HG02885 (cell line): ENCODE data around the gene OTUD7B.
A peak's percentile ranks its signal among the peaks of the same experiment; 100 is the strongest.
"Not testable (repeated sequence)": the region's sequence is repeated elsewhere in the genome, so short reads cannot be mapped to it uniquely, and the experiment has no call there.

ENCODE experiments used
- ATAC-seq: cut with Tn5 transposase; IDR thresholded peaks from one replicate; pipeline ENCODE4 v1.9.1; 2021; ENCODE audit warnings: mild to moderate bottlenecking; ENCODE audit not compliant: unreplicated experiment, poor library complexity

The OTUD7B gene

DNA sequence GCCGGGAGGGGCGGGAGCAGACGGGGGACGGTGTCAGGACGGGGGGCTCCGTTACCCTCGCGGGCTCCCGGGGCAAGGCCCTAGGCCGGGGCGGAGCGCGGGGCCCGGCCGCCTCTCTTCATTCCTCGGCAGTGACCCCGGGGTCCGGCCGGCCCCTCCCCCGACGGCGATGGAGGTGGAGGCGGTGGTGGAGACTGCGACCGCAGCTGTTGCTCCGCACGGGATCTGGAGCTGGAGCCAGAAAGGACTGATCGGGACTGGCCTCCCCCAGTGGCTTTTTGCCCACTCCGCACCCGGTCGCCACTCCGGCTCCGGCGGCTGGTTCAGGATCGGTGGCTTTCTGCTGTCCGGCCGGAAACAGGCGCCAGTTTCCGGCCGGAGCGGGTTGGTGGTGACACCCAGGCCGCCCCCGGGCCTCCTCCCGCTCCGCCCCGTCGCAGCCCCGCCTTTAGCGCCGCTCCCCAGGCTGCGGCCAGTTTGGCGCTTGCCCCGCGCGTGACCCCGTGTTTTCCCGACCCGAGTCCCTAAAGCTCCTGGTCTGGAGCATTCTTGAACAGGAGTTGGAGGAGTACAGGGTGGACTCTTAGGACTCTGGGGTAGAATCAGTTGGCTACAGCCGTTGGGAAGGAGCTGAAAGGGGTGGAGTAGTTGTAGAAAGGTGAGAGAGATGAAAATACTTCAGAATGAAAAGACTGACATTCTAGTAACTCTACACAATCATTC, at the start of gene OTUD7B:
Gene OTUD7B, minus strand, starts transcription at position 334 of the 723 bp plus-strand sequence. CDS start 33,216 bp downstream, outside the sequence.
- ATAC-seq, result peak; percentile 89

DNA sequence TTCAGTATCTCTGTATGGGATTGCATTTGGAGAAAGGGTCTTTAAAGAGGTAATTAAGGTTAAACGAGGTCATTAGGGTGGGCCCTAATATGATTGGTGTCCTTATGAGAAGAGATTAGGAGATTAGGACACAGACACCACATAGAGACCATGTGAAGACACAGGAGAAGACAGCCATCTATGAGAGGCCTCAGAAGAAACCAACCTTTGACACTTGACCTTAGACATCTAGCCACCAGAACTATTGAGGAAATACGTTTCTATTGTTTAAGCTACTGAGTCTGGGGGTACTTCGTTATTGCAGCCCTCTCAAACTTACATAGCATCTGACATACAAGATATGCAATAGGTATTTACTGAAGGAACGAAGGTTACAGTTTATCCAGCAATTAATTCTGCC, 49.7 kb upstream of the OTUD7B start:
- ATAC-seq, result no peak

DNA sequence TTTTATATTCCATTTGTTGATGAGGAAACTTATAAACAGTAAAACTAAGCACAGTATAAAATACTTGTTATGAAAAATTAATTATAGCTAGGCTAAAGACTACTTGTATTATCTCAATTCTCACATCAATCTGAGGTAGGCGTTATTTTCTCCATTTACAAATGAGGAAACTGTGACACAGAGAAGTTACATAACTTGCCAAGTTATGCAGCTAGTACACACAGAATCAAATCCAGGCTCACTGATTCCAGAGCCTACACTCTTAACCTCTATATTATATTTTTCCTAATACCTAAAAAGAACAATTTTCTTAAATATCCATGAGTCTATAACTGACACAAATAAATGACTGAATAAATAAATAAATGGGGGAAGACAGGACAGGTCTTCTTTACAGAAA, 45.9 kb upstream of the OTUD7B start:
- ATAC-seq, result no peak

DNA sequence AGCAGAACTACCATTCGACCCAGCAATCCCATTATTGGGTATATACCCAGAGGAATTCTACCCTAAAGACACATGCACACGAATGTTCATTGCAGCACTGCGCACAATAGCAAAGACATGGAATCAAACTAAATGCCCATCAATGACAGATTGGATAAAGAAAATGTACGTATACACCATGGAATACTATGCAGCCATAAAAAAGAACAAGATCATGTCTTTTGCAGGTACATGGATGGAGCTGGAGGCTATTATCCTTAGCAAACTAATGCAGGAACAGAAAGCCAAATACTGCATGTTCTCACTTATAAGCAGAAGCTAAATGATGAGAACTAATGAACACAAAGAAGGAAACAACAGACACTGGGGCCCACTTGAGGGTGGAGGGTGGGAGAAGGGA, 45.0 kb upstream of the OTUD7B start:
- not testable (repeated sequence) for ATAC-seq

DNA sequence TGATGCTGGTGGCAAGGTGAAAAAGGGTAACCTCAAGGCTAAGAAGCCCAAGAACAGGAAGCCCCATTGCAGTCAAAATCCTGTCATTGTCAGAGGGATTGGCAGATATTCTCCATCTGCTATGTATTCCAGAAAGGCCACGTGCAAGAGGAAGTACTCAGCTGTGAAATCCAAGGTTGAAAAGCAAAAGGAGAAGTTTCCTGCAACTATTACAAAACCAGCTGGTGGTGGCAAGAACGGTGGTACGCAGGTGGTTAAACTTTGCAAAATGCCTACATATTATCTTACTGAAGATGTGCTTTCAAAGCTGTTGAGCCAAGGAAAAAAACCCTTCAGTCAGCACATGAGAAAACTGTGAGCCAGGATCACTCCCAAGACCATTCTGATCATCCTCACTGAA, 43.4 kb upstream of the OTUD7B start:
- no peak for ATAC-seq

DNA sequence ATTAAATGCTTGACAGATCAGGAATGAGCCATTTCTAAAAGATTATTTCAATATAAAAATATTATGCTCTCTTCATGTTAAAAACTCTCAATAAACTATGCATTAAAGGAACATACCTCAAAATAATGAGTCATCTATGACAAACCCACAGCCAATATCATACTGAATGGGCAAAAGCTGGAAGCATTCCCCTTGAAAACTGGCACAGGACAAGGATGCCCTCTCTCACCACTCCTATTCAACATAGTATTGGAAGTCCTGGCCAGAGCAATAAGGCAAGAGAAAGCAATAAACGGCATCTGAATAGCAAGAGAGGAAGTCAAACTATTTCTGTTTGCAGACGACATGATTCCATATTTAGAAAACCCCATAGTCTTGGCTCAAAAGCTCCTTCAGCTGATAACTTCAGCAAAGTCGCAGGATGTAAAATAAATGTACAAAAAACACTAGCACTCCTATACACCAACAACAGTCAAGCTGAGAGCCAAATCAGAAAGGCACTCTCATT, 41.4 kb upstream of the OTUD7B start:
- ATAC-seq, result not testable (repeated sequence)

DNA sequence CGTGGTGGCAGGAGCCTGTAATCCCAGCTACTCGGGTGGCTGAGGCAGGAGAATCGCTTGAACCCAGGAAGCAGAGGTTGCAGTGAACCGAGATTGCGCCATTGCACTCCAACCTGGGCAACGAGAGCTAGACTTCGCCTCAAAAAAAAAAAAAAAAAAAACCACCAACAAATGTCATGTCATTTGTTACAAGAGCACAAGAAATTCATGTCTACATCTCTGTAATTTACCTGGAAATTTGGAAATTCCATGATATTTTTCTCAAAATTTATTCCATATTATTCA, 40.5 kb upstream of the OTUD7B start:
- no peak for ATAC-seq

DNA sequence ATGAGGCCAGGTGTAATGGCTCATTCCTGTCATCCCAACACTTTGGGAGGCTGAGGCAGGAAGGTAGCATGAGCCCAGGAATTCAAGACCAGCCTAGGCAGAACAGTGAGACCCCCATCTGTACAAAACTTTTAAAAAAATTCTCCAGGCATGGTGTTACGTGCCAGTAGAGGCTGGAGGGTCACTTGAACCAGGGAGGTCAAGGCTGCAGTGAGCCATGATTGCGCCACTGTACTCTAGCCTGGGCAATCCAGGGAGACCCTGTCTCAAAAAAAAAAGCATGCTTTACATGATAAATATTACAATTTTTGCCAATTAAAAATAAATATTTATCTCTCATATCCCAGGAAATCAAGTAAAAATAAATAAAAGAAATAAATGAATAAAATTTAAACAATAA, 39.4 kb upstream of the OTUD7B start:
- ATAC-seq, result no peak

DNA sequence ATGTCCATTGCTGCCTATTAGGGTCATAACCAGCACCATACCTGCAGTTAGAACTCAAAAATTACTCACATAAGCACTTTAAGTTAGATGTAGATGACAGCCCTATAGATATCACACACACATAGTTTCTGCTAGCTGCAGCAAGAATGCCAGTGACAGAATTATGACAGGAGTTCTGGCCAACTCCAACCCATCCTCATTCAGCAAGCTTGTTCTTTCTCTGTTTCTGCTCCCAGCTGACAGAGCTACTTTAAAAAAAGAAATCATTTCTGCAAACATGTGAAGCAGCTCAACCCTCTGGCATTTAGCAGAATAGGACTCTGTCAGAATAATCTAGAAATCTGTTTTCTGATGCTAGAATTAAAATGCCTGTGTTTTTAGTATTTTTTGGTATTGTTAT, 23.8 kb upstream of the OTUD7B start:
- no peak for ATAC-seq

DNA sequence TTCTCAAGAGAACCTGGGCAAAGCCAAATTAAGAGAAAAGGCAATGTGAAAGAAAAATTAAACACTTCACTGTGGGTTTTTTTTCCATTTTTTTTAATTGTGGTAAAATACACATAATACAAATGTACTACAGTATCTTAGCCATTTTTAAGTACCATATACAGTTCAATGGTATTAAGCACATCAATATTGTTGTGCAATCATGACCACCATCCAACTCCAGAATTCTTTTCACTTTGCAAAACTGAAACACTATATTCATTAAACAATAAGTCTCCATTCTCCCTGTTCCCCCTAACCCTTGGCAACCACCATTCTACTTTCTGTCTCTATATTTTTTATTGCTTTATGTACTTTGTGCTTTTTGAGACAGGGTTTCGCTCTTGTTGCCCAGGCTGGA, 17.8 kb upstream of the OTUD7B start:
- ATAC-seq, result no peak

DNA sequence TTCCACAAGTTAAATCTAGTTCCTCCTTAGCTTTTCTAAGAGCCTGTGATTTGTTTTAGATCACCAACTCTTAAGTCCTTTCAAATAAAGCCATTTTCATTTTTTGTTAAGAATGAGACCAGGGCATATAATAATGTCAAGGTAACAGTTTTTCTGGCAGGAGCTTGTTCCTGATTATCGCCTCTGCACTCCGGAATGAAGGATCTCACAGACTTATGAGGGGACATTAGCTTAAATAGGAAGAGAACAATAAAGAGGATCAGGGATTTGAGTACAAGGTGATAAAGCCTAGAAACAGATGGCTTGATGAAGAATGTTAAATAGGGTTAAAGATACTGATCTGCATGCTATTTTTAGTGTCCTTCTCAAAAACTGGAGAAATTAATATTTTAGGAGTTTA, 13.6 kb upstream of the OTUD7B start:
- no peak for ATAC-seq

DNA sequence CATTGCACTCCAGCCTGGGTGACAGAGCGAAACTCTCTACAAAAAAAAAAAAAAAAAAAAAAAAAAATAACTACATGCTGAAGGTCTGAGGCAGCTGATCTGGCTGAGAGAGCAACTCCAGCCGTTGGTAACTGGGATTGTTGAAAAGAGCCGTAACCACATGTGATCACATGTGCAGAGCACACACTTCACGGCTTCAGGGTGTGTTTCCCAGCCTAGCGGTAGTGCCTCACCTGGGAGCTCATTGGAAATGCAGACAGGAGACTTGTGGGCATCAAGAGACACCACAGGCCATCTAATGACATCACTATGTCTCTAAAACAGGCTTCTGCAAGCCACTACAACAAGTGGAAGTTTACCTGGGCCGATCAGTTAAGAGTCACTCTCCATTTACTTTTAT, 11.8 kb upstream of the OTUD7B start:
- ATAC-seq, result no peak

DNA sequence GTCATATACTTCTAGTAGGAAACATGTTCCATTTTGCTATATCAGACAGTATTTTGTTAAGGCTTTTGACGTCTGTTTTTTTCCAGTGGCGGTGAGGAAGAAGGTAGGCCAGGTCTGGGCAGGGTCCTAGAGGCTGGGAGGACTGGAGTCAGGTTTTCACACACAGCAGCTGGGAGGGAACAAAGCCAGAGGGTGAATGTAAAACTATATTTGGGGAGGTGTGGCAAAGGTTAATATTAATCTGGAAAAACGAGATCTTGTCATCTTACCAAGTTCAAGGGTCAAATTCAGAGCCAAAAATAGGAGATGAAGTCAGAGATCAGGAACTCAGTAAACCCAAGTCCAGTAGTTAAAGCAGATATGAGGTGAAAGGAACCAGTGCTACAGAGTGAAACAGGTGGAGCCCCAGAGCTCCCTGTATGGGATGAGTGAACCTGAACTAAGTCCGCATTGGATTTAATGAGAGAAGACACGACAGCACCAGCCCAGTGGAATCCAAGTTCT, 10.7 kb upstream of the OTUD7B start:
- no peak for ATAC-seq

DNA sequence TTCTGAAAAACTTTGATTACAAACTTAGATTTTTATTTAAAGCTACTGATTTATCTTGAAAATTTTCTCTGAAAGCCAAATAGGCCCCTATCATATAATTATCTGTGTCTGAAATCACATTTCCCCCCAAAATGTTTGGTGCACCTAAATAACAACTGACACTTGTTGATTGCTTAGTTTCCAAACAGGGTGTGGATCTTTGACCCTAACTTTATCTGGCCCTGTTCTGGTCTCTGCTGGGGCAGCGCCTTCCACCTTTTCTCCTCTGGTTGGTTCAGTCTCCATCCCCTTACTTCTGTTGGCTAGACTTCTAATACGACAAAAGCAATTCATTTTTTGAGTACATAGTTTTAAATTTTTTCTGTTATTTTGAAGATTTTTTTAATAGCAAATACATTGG, 10.2 kb upstream of the OTUD7B start:
- no peak for ATAC-seq

DNA sequence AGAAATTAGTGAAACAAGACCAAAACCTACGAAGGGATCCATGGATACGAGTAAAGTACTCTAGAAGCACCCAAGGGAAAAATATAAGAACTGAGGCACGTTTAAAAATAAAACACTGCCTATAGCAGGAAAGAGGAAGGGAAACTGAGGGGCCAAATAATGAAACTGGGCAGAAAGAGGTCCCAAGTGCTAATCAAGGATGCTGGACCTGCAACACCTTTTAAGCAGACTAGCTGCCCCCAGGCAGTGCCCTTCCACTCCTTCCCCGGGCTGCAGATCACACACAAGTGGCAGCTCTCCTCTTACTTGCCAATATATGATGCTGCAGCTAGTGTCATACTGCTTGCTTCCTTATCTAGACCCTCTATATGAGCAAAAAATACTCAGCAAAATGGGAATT, 7.6 kb upstream of the OTUD7B start:
- ATAC-seq, result no peak

DNA sequence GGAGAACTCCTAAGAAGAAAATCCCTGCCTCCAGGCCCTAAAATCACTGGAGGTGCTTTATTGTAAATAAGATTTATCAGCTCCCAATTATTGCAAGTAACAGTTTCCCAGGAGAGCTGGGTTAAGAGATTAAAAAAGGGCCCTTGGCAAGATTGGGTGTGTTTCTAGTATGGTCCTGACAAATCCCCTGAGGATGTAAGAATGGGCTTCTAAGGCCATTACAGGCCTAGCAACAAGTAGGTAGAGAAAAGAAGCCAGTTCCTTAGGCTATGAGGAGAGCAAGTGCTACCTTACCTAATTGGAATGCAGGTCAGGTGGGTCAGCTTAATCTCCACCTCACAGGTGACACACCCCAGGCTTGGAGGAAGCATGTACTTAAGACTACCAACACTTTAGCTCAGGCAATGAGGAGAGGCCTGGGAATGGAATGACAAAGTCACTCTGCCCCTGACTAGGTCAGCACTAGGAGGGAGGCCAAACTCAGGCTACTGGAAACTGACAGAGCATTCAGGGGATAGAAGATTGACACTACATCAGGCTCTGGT, 6.8 kb upstream of the OTUD7B start:
- no peak for ATAC-seq

DNA sequence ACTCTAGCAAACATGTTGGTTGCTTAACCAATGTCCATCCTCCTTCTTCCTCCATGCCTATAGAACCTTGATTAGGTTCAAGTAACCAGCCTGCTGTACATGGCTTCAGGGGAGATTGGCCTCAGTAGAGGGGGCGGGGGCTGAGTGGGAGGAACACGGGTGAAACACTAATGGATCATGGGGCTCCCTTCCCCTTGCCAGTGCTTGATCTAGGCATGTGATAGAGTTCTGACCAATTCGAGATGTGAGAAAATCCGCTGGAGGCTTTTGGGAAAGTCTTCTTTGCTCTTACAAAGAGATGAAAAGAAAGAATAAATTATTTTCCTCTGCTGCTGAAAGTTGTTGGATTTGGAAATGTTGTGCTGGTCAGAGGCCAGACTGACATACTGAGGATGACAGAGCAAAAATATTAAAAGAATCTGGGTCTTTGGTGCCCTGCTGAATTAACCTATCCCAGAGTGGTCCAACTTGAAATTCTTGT, 5.2 kb upstream of the OTUD7B start:
- no peak for ATAC-seq

DNA sequence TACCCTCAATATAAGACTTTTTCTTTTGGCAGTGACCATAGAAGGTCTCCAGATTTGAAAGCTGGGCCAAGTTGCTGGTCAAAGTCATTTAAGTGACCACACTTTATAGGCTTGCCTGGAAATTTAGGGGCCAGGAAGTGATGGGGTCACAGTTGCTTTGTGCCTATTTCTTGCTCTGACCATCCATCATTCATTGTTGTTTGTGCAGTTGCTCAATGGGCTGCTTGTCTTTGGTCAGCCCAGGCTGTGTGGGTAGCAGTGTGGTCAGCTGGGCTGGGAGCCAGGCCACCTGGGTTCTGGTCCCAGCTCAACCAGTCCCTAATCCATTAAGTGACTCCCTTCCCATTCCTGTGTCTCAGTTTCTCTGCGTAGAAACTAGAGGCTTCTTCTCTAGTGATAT, 2.1 kb upstream of the OTUD7B start:
- no peak for ATAC-seq

DNA sequence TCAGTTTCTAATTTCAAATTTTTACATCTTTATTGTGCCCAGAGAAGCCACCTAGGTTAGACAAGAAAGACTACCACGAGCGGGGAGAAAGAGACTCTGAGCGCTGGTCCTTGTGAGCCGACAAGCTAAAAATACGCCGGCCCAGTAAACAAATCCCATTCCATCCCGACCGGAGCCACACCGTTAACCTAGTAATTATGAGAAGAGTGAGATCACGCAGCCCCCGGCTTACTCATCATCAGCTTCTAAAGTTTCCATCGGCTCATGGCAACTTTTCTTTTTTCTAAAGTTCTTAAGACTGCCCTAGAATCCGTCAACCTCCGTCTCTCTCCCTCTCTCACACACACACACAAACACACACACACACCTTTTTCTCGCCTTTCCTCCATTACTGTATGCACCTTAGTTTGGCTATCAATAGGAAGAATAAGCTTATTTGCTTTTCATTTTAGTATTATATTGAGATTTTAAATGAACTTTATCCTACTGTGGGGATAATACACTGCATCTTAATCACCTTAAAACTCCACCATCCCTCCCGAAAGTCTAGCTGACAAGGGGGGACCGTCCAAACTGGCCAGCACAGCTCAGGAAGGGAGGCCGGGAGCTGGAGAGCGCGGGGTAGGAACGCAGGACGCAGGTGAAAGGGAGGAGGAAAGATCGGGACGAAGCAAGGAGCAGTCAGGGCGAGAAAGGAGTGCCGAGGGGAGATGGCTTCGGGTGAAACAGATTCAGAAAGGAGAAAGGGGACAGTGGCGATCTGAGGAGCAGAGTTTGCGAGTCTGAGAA, 728 bp downstream of the OTUD7B start:
- no peak for ATAC-seq

DNA sequence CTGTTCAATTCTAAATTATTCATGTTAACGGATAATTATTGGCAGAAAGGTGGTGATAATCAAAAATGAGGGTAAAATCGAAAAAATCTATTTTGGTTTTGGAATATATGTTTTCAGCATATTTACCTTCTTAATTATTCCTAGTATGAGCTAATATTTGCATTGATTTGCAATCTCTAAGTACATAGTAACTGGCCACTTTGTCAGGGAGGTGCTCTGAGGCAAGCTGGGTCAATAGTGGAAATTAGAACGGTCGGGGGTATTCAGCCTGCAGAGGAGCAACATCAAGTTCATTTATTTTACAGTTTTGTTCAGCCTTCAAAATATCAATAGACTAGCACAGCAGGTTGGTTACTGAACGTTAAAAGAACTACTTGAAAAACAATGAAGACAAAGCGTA, 1.8 kb downstream of the OTUD7B start:
- no peak for ATAC-seq

DNA sequence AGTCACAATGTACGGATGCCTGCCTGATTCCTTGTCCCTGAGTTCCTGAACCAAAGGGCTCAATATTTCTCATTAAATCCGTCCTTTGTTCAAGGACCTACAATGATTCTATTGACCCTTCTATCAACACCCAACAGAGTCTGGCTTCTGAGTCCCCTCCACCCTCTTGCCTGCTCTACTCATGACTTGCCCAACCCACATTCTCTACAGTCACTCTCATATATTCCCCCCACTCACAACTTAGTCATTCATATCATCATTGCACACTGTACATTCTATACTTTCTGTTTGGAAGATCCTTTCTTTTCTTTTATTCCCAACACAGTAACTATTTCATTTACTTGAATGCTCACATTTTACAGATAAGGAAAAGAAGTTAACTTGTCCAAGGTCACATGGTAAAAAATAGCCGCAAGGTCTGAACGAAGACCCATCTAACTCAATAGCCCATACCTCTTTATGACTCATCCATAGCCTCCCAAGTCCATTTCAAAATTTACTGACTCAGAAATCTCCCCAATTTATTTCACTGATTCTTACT, 3.6 kb downstream of the OTUD7B start:
- no peak for ATAC-seq
